ENCODE data around the gene SLC24A3.

SLC24A3 gene

GRCh38 chr20:19756761-19757486, 544.5 kb downstream of the SLC24A3 start:
- Histone ChIP-seq H4K20me1 (ENCODE audit: control insufficient read depth, insufficient read depth, low read depth, low read length) (no peaks in the 10 kb centered on the region), H3K4me3 (ENCODE audit: low read length) (no peak overlapping the region), H3K36me3 (ENCODE audit: control insufficient read depth, low read length) (no peaks in the 10 kb centered on the region), H3K9me3 (ENCODE audit: control insufficient read depth, insufficient read depth, low read length) (no peaks in the 10 kb centered on the region), H3F3A (ENCODE audit: control insufficient read depth, insufficient read depth) (no peaks in the 10 kb centered on the region), H3K4me2 (ENCODE audit: low read length) (no peak overlapping the region), H3K4me1 (ENCODE audit: control insufficient read depth, low read length) (no peaks in the 10 kb centered on the region), H3K27ac (ENCODE audit: low read depth, low read length) (no peak overlapping the region), H3K79me2 (ENCODE audit: control insufficient read depth, low read length) (no peaks in the 10 kb centered on the region), H3K9me2 (replicated peaks; ENCODE audit: control insufficient read depth, low read length) (no peaks in the 10 kb centered on the region), H3K27me3 (ENCODE audit: control insufficient read depth, low read length) (no peaks in the 10 kb centered on the region; the same call in 1 of the 2 replicates)
- TF ChIP-seq CTCF (IDR thresholded peaks at IDR 0.05; ENCODE audit: low read depth, low read length, poor library complexity, severe bottlenecking) (no peak), EZH2phosphoT487 (IDR thresholded peaks at IDR 0.05; ENCODE audit: borderline replicate concordance, low read length) (no peak)

- no peaks in the 10 kb centered on the region for H3F3A ChIP-seq (ENCODE audit: control insufficient read depth, insufficient read depth)
- H3K36me3 ChIP-seq (ENCODE audit: control insufficient read depth, low read length): no peaks in the 10 kb centered on the region
- no peaks in the 10 kb centered on the region for H3K79me2 ChIP-seq (ENCODE audit: control insufficient read depth, low read length)
- H3K9me3 ChIP-seq (ENCODE audit: control insufficient read depth, insufficient read depth, low read length): no peaks in the 10 kb centered on the region
- no peaks in the 10 kb centered on the region for H3K4me1 ChIP-seq (ENCODE audit: control insufficient read depth, low read length)
- no peak overlapping the region for H3K27ac ChIP-seq (ENCODE audit: low read depth, low read length)
- H3K27me3 ChIP-seq (ENCODE audit: control insufficient read depth, low read length): no peaks in the 10 kb centered on the region; the same call in 1 of the 2 replicates
- TF ChIP-seq CTCF (IDR thresholded peaks at IDR 0.05; ENCODE audit: low read depth, low read length, poor library complexity, severe bottlenecking) (no peak), EZH2phosphoT487 (IDR thresholded peaks at IDR 0.05; ENCODE audit: borderline replicate concordance, low read length) (no peak)
- no peaks in the 10 kb centered on the region for H3K9me2 ChIP-seq (replicated peaks; ENCODE audit: control insufficient read depth, low read length)
- no peak overlapping the region for H3K4me2 ChIP-seq (ENCODE audit: low read length)
- H4K20me1 ChIP-seq (ENCODE audit: control insufficient read depth, insufficient read depth, low read depth, low read length): no peaks in the 10 kb centered on the region
- H3K4me3 ChIP-seq (ENCODE audit: low read length): no peak overlapping the region
Observed at GRCh38 chr20:19757487-19758132, 545.2 kb downstream of the SLC24A3 start.

- no peaks in the 10 kb centered on the region for H3K9me2 ChIP-seq (replicated peaks; ENCODE audit: control insufficient read depth, low read length)
- TF ChIP-seq CTCF (IDR thresholded peaks at IDR 0.05; ENCODE audit: low read depth, low read length, poor library complexity, severe bottlenecking) (no peak), EZH2phosphoT487 (IDR thresholded peaks at IDR 0.05; ENCODE audit: borderline replicate concordance, low read length) (no peak)
- no peaks in the 10 kb centered on the region for H3K36me3 ChIP-seq (ENCODE audit: control insufficient read depth, low read length)
- no peaks in the 10 kb centered on the region; the same call in 1 of the 2 replicates for H3K27me3 ChIP-seq (ENCODE audit: control insufficient read depth, low read length)
- H3K27ac ChIP-seq (ENCODE audit: low read depth, low read length): no peak within 1 kb of the TSS
- no peaks in the 10 kb centered on the region for H3K79me2 ChIP-seq (ENCODE audit: control insufficient read depth, low read length)
- no peaks in the 10 kb centered on the region for H3F3A ChIP-seq (ENCODE audit: control insufficient read depth, insufficient read depth)
- H3K9me3 ChIP-seq (ENCODE audit: control insufficient read depth, insufficient read depth, low read length): no peaks in the 10 kb centered on the region
- no peaks in the 10 kb centered on the region for H4K20me1 ChIP-seq (ENCODE audit: control insufficient read depth, insufficient read depth, low read depth, low read length)
- no peaks in the 10 kb centered on the region for H3K4me1 ChIP-seq (ENCODE audit: control insufficient read depth, low read length)
- no peak within 1 kb of the TSS for H3K4me3 ChIP-seq (ENCODE audit: low read length)
- H3K4me2 ChIP-seq (ENCODE audit: low read length): no peak within 1 kb of the TSS
Observed at GRCh38 chr20:19758133-19758500, 545.7 kb downstream of the SLC24A3 start, which contains the start of gene RIN2. TSS of gene RIN2 (plus strand) at chr20:19758258. CDS start at chr20:19889602, 131,344 bp downstream.

Measured in DOHH2 (cell line).